ENCODE data around the gene LY9. TPM values are rescaled to one million over a fixed set of nuclear protein-coding genes. Genes with fewer than 3 reads are reported as not detected.

The LY9 gene
- total RNA-seq, 1 experiment from 2014 or later = not detected

GRCh38 chr1:160781186-160781766 lies 14.7 kb upstream of the LY9 start:
- Histone ChIP-seq H4K8ac (replicated peaks; ENCODE audit: insufficient read length, low read depth, low read length) (no peak overlapping the region), H3K27me3 (ENCODE audit: insufficient read depth, low read length) (no peaks in the 10 kb centered on the region), H3K9ac (ENCODE audit: extremely low read depth, insufficient read length, low read length) (no peak overlapping the region), H3K4ac (ENCODE audit: low read depth, low read length) (no peak overlapping the region), H3K79me2 (ENCODE audit: insufficient read depth, low read length) (no peaks in the 10 kb centered on the region), H4K91ac (ENCODE audit: insufficient read length, low read depth, low read length) (no peak overlapping the region), H3K27ac (ENCODE audit: insufficient read length, low read depth, low read length) (no peak overlapping the region), H3K79me1 (ENCODE audit: insufficient read depth, low read depth, low read length, poor library complexity, severe bottlenecking) (no peaks in the 10 kb centered on the region), H2BK20ac (ENCODE audit: low read depth, low read length, poor library complexity, severe bottlenecking) (no peak overlapping the region), H4K20me1 (ENCODE audit: control insufficient read depth, insufficient read depth, insufficient read length) (no peaks in the 10 kb centered on the region), H3T11ph (ENCODE audit: low read length) (no peak overlapping the region), H2BK5ac (ENCODE audit: insufficient read length, low read length) (no peak overlapping the region), H3K23me2 (ENCODE audit: insufficient read length, low read depth, low read length, poor library complexity, severe bottlenecking) (no peaks in the 10 kb centered on the region), H2BK12ac (ENCODE audit: insufficient read length, low read depth, low read length) (no peak overlapping the region), H2BK120ac (ENCODE audit: low read depth, low read length, poor library complexity, severe bottlenecking) (no peak overlapping the region), H3K18ac (ENCODE audit: insufficient read length, low read depth, low read length) (no peak overlapping the region), H3K56ac (ENCODE audit: insufficient read length, low read depth, low read length) (no peak overlapping the region), H4K5ac (ENCODE audit: insufficient read length, low read depth, low read length) (no peak overlapping the region), H3K4me2 (ENCODE audit: insufficient read depth, insufficient read length, low read length) (no peak overlapping the region), H3K9me3 (ENCODE audit: control insufficient read depth, low read depth, low read length) (no peaks in the 10 kb centered on the region), H2AK5ac (ENCODE audit: insufficient read length, low read length) (no peak overlapping the region), H3K4me1 (ENCODE audit: insufficient read depth, low read length) (no peaks in the 10 kb centered on the region), H3K14ac (ENCODE audit: insufficient read depth, low read length) (no peak overlapping the region), H3K23ac (ENCODE audit: insufficient read length, low read depth, low read length) (no peak overlapping the region), H2AFZ (ENCODE audit: low read length) (no peak overlapping the region), H2BK15ac (ENCODE audit: low read depth, low read length) (no peak overlapping the region)
- H3K27me3 Mint-ChIP-seq (ENCODE audit: low read depth) = no peaks in the 10 kb centered on the region
- H3K4me3 Mint-ChIP-seq = no peak overlapping the region
- no CpG with 5 or more reads among the region's 8 CpGs for WGBS (ENCODE audit: extremely low coverage, insufficient read length, low lambda C conversion rate)
- peaks cover 1 to 11% (median 7%) of the 10 kb centered on the region in 3 experiments; a peak in 5 of 7 replicates for H3K36me3 Mint-ChIP-seq (ENCODE audit: insufficient read depth in 1 of 3, low read depth in 3 of 3)
- peaks cover 7 to 12% of the 10 kb centered on the region in 2 experiments; a peak in 3 of 4 replicates for H3K4me1 Mint-ChIP-seq
- no peak for TF ChIP-seq CTCF (conservative IDR thresholded peaks at IDR 0.05)
- no peak overlapping the region; a peak in 2 of 7 replicates for H3K27ac Mint-ChIP-seq
- H3K9me3 Mint-ChIP-seq = peaks cover 11 to 13% of the 10 kb centered on the region in 2 experiments
- no peak for DNase-seq
